Measurements from ENCODE around the gene CLUH.
"Not testable (repeated sequence)": the region's sequence is repeated elsewhere in the genome, so short reads cannot be mapped to it uniquely, and the experiment has no call there.

Gene CLUH

DNA sequence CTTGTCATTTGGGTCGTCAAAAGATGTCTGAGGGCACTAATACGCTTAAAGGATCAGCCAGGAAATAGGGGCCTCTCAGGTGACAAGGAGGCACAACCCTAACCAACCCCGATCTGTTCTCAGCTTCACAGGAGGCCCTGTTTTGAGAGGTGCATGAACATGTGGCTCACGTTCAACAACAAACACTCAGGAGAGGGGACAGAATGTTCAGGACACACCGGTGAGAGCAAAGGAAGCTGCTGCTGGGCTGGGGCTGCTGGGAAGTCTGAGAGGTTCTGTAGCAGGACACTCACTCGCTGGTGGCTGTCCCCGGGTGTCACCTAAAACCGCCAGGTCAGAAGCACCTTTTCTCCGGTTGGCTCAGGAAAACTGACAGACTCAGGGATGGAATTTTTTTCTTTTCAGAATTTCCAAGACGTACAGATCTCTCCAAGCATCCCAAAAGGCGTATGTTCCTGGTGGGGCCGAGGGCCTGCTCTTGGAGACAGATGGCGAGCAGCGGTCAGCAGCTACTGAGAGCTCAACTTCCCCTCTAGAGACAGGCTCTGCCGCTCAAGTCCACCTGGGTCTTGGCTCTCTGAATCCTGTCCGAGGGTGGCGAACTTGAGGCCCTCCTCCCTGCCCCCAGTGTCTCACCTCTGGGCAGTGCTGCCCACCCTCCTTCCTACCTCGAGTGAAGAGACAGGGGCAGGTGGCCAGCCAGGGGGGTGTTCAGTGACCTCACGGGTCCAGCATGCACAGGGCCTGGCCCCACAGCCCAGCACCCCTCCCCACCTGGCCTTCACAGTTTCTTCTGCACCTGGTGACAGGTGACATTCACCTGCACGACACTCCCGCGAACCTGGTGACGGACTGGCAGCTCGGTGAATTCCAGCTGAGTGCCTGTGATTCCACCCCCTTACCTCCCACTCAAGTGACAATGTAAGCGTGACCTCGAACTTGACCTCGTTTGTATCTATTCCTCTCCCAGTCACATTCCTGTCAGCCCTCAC lies 22.9 kb downstream of the CLUH start:
- no peak for DNase-seq (ENCODE audit: low read depth)

DNA sequence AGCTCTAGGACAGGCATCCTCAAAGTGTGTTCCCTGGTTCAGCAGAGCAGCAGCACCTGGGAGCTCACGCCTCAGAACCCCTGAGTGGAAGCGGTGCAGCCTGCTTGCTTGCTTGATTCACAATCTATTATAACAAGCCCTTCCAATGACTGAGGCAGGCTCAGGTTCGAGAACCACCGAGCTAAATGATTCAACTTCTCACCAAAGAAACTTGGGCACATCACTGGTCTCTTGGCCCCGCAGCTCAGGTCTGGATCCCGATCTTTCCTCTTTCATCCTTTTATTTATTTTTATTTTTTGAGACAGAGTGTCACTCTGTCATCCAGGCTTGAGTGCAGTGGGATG lies 24.5 kb downstream of the CLUH start:
- no peak for DNase-seq (ENCODE audit: low read depth)

DNA sequence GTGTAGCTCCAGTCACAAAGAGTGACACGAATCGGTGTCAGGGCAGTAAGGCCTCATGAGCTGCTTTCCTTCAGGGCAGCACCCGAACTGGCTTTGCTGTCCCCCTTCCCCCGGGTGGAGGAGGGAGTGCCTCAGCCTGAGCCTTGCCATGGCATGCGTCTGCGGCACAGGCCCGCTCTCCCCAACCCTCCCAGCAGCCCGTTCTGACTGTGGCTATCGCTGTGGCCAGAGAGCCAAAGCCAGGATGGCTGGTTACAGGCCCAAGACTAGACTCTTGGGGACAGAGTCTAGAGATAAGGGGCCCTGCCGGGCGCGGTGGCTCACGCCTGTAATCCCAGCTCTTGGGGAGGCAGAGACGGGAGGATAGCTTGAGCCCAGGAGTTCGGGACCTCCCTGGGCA lies 25.9 kb downstream of the CLUH start:
- DNase-seq (ENCODE audit: low read depth): no peak

DNA sequence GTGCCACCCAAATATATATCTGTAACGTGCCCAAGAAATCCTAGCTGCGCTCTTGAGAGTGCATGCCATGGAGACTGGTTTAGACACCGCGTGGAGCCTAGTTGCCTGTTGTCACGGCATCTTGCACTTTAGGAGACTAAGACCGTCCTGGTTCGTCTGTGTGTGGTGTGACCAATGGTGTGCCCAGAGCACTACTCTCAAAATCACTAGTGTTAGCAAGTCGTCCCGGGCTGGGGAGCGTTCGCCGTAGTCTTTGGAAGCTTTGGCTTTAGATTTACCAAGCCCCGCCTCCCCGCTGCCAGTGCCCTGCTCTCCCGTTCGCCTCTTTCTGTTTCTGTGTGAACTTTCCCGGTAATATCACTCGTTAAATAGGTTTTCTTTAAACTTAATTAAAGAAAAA lies 27.0 kb downstream of the CLUH start:
- DNase-seq (ENCODE audit: low read depth): no peak

DNA sequence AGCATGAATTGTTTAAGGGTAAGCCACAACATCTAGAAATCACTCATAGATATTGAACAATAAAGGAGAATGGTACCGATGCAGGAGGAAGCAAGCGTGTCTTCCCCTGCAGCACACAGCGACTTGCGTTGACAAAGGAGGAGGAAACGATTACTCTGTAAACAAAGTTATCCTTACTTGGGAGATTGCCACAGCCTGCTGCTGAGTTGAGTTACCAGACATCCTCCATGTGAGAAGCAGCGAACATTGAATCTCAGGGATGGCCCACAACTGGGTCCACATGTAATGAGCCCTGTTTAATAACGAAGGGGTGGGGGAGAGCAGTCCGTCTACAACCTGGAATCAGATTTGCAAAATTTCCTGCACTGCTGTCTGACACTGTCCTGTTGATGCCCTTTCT lies 27.7 kb downstream of the CLUH start:
- DNase-seq (ENCODE audit: low read depth): no peak

DNA sequence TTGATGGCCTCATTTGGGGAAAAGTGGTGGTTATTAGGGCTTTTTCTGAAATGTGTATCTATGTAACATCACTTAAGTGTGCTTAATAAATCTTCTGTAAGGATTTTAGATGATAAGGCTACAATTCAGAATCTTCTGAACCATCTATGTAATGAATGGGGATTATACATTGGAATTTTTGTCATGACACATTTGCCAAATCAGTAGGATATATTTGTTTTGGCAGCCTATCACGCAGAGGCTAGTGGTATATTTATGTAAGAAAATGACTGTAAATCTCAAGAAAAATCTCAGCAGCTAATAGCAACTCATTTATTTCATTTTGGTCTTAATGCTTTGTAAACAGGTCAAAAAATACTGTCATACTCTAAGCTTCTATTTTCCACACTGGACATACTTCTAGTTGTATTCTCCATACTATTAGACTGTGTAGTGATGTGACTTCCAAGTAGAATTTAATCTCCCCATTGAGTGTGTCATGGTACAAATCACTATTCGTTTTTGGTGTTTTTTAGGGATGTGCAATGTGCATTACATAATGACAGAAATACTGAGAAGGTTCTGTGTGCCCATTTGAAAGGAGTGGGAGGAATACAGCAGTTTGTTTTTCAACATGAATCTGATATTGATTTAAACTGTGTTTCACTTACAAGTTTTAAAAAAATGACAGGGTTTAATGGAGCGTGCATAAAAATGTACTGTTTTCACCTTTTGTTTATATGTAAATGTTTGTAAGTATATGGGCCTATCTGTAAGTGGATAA lies 29.2 kb downstream of the CLUH start:
- no peak for DNase-seq (ENCODE audit: low read depth)

DNA sequence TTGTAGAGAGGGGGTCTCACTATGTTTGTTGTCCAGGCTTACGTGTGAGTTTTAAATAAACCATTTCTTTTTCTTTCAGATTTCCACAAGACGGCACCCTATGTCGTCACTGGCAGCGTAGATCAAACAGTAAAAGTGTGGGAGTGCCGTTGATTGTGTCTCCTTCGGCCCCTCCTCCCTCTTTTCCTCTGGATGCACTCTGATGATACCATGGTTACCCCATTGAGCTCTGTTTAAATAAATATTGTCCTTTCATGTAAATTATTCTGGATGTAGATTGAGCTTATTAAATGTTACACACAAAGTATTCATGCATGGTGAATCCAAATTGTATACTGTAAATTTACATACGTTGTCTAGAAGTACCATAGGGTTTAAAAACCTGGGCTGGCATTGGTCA lies 29.9 kb downstream of the CLUH start:
- no peak for DNase-seq (ENCODE audit: low read depth)

DNA sequence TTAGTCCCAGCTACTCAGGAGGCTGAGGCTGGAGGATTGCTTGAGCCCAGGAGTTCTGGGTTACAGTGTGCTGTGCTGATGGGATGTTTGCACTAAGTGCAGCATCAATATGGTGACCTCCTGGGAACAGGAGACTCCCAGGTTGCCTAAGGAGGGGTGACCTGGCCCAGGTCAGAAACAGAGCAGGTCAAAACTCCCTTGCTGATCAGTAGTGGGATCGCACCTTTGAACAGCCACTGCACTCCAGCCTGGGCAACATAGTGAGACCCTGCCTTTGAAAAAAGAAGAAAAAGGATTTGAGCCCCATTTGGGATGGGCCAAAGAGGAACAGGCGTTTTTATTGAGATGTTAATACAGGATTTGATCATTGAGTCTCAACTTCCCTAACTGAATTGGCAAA lies 30.6 kb downstream of the CLUH start:
- DNase-seq (ENCODE audit: low read depth): no peak

DNA sequence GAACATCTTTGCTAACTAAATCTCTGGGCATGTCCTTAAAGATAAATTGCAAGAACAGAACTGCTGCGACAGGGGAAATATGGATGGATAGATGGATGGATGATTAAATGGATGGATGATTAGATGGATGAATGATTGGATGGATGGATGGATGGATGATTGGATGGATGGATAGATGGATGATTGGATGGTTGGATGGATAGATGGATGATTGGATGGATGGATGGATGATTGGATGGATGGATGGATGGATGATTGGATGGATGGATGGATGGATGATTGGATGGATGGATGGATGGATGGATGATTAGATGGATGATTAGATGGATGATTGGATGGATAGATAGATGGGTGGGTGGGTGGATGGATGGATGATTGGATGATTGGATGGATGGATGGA lies 32.3 kb downstream of the CLUH start:
- DNase-seq (ENCODE audit: low read depth): not testable (repeated sequence)

DNA sequence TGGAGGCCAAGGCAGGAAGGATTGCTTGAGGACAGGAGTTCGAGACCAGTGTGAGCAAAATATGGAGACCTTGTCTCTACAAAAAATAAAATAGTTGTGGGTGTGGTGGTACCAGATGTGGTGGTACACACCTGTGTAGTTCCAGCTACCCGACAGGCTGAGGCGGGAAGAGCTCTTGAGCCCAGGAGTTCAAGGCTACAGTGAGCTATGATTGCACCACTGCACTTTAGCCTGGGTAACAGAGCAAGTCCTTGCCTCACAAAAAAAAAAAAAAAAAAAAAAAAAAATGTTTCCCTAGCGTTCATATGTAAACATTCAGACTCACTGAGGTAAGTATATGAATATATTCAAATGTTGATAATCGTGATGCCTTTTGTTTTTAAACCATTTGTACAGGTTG lies 39.5 kb downstream of the CLUH start:
- no peak for DNase-seq (ENCODE audit: low read depth)

DNA sequence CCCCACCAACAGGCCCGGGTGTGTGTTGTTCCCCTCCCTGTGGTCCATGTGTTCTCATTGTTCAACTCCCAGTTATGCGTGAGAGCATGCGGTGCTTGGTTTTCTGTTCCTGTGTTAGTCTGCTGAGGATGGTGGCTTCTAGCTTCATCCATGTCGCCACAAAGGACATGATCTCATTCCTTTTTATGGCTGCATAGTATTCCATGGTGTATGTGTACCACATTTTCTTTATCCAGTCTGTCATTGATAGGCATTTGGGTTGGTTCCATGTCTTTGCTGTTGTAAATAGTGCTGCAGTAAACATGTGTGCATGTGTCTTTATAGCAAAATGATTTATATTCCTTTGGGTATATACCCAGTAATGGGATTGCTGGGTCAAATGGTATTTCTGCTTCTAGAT lies 51.2 kb downstream of the CLUH start:
- DNase-seq (ENCODE audit: low read depth): not testable (repeated sequence)

DNA sequence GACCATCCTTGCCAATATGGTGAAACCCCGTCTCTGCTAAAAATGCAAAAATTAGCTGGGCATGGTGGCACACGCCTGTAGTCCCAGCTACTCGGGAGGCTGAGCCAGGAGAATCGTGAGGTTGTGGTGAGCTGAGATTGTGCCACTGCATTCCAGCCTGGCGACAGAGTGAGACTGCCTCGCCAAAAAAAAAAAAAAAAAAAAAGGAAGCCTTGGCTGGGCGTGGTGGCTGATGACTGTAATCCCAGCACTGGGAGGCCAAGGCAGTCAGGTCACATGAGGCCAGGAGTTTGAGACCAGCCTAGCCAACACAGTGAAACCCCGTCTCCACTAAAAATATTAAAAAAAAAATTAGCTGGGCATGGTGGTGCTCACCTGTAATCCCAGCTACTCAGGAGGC lies 52.2 kb downstream of the CLUH start:
- DNase-seq (ENCODE audit: low read depth): not testable (repeated sequence)

DNA sequence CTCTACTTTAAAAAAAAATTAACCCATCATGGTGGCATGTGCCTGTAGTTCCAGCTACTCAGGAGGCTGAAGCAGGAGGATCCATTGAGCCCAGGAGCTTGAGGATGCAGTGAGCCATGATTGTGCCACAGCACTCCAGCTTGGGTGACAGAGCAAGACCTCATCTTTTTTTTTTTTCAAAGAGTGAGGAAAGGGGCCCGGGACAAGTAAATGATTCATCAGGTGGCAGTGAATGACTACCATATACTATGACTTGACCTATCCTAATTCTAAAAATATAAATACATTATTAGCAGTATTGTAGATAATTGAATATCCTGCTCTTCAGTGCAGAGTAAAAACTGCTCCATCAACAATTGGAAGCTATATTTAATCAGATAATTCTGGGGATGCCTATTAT lies 55.3 kb downstream of the CLUH start:
- no peak for DNase-seq (ENCODE audit: low read depth)

DNA sequence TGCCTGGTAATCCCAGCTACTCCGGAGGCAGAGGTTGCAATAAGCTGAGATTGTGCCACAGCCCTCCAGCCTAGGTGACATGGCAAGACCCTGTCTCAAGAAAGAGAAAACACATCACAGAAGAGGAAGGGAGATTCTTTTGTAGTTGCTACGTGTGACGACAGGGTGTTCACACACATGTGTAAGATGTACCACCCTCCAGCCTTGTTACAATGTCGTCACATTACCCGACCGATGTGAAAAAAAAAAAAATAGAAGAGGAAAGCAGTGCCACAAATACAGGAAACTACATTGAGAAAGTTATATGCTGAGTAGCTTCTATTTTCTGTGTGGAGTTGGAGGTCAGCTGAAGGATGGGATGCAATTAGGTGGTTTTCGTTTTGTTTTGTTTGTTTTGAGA lies 56.0 kb downstream of the CLUH start:
- no peak for DNase-seq (ENCODE audit: low read depth)

DNA sequence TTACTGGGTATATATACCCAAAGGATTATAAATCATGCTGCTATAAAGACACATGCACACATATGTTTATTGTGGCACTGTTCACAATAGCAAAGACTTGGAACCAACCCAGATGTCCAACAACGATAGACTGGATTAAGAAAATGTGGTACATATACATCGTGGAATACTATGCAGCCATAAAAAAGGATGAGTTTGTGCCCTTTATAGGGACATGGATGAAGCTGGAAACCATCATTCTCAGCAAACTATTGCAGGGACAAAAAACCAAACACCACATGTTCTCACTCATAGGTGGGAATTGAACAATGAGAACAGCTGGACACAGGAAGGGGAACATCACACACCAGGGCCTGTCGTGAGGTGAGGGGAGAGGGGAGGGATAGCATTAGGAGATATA lies 58.7 kb downstream of the CLUH start:
- not testable (repeated sequence) for DNase-seq (ENCODE audit: low read depth)

DNA sequence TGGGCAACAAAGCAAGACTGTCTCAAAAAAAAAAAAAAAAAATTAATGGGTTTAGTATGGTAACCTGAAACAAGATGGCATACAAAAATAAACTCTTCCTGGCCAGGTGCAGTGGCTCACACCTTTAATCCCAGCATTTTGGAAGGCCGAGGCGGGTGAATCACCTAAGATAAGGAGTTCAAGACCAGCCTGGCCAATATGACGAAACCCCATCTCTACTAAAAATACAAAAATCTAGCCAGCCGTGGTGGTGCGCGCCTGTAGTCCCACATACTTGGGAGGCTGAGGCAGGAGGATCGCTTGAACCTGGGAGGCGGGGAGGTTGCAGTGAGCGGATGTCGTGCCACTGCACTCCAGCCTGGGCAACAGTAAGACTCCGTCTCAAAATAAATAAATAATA lies 62.4 kb downstream of the CLUH start:
- DNase-seq (ENCODE audit: low read depth): no peak

DNA sequence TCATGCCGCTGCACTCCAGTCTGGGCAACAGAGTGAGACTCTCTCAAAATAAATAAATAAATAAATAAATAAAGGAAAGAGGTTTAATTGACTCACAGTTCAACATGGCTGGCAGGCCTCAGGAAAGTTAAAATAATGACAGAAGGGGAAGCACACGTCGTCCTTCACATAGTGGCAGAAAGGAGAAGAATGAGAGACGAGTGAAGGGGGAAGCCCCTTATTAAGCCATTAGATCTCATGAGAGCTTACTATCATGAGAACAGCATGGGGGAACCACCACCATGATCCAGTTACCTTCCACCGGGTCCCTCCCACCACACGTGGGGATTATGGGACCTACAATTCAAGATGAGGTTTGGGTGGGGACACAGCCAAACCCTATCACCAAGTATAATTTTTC lies 63.6 kb downstream of the CLUH start:
- no peak for DNase-seq (ENCODE audit: low read depth)

DNA sequence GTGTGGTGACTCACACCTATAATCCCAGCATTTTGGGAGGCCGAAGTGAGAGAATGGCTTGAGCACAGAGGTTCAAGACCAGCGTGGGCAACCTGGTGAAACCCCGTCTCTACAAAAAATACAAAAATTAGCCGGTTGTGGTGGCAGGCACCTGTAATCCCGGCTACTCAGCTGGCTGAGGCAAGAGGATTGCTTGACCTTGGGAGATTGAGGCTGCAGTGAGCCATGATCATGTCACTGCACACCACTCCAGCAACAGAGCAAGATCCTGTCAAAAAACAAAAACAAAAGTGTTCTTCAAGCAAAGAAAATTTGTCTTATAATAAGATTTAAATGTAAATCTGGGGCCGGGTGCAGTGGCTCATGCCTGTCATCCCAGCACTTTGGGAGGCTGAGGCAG lies 66.6 kb downstream of the CLUH start:
- no peak for DNase-seq (ENCODE audit: low read depth)
